Fibroblast of peridontal ligament (primary cell): ENCODE measurements around the gene AHCTF1.

Source experiments
- DNase-seq: peaks from one replicate; pipeline ENCODE4 v3.0.0-alpha.2; 2010; ENCODE audit errors: extremely low read depth

AHCTF1 gene

GRCh38 chr1:246798606-246799496 is 132.9 kb downstream of the AHCTF1 start:
- no peak for DNase-seq

DNA sequence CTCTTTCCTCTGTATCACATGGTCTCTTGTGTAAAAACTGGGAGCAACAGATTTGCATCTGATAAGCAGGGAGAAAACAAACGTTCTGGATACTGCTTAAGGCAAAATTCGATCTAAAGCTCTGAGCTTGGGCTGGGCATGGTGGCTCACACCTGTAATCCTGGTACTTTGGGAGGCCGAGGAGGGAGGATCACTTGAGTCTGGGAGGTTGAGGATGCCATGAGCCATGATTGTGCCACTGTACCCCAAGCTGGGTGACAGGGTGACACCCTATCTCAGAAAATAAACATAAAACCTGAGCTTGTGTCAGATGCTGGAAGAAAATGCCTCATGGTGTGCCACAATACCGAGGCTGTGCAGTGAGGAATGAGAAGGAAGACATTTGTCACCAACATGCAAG is 133.6 kb downstream of the AHCTF1 start:
- no peak for DNase-seq

DNA sequence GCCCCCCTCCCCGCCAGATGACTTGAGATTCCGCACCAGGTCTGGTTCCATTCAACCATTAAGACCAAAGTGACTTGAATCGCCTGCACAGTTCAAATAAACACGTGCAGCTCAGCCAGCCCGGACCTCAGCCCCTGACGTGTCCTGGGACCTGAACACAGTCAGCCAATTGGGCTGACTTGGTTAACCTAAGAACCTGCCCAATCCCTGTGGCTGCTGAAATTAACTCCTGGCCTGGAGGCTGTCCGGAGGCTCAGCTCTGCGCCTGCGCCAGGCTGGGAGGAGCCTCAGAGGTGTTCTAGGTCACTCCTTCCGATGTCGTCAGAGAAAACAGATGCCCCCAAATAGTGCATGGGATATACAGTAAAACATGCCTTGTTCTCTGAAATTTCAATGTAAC is 134.2 kb downstream of the AHCTF1 start:
- DNase-seq, result no peak

GRCh38 chr1:246797157-246797556 is 134.6 kb downstream of the AHCTF1 start:
- no peak for DNase-seq

- DNase-seq, result no peak
Observed at GRCh38 chr1:246795906-246796694, 135.6 kb downstream of the AHCTF1 start.

GRCh38 chr1:246794828-246795671 is 136.7 kb downstream of the AHCTF1 start:
- peak; percentile 26 for DNase-seq

- peak; percentile 12 for DNase-seq
Observed at GRCh38 chr1:246794048-246794827, 137.5 kb downstream of the AHCTF1 start.

GRCh38 chr1:246793356-246793896 is 138.3 kb downstream of the AHCTF1 start:
- no peak for DNase-seq

- DNase-seq, result no peak
Observed at GRCh38 chr1:246792603-246793002, 139.1 kb downstream of the AHCTF1 start.

DNA sequence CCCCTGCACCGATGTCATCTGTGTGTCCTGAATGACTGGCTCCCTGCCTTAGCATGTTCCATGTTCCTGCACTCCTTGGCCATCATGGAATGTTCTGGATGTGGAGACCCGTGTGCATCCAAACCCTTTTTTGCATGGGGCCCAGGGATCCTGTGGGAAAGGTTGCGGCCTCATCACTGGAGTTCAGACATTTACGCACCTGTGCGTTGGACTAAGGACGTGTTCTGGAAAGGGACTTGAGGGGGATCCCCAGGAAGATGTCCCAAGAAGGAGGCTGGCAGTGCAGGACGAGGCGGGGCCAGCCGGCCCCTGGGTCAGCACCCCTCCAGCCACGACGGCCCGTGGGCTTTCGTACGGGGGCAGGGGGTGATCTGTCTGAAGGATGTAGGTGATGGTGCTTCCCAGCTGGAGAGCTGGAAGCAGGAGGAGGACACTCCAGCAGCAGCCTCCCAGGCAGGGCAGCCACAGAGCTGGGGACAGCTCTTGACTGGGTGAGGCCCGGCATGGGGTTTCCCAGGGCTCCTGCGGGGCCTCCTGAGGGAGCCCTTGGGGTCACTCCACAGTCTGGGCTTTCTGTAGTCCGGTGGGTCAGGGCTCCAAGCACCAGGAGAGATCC is 140.3 kb downstream of the AHCTF1 start:
- no peak for DNase-seq

DNA sequence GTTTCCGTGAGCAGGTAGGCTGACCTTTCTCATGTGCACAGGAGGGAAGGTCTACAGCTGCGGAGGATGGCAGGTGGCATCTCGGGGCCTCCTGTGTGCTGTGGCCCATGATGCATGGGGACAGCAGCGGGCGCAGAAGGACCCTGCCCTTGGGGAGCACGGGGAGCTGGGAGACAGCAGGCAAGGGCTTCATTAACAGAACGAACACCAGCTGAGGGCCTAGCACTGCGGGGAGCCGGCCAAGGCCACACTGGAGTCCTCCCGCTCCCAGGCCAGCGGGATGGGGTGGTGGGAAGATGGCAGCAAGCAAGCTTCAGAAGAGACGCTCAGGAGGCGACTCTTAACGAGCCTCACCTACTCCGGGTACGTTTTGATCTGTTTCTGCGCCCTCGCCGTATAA is 140.9 kb downstream of the AHCTF1 start:
- DNase-seq, result no peak

DNA sequence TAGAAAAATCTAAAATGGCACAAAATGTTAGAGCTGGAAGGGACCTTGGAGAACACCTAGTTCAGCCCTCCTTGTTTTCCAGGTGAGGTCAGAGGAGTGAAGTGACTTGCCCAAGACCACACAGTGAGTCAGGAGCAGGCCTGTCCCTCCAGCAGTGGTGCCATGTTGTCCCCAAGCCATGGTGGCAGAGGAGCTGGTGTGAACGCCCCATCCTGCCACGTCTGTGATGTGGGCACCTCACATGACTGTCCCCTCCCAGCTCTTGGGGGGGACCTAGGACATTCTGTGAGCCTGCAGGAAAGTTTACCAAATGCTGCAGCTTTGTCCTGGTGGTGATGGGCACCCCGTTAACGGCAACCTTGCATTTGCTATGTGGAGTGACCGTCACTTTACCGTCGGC is 141.4 kb downstream of the AHCTF1 start:
- DNase-seq, result no peak

- DNase-seq, result no peak
Observed at GRCh38 chr1:246789454-246790339, 142.1 kb downstream of the AHCTF1 start.
